Caco-2 (cell line): ENCODE data around the gene DDIAS. TPM values are rescaled to one million over a fixed set of nuclear protein-coding genes. Genes with fewer than 3 reads are reported as not detected.

Experiments
- BruUV-seq: library from RNA; stranded (reverse); fragments of 400-500 nt; replicated peaks from 2 replicates; lab custom pipeline; 2021; lab: Mats Ljungman, UMichigan
- CTCF ChIA-PET: fragments of 300-600 bp; sonication (Branson Sonifier 250); formaldehyde crosslinking; loops from one replicate; lab custom pipeline; 2022; ENCODE audit warnings: antibody characterized with exemption; lab: Charles Lee
- POLR2A ChIA-PET: fragments of 300-600 bp; sonication (Branson Sonifier 250); formaldehyde crosslinking; loops from one replicate; lab custom pipeline; 2022; ENCODE audit warnings: antibody characterized with exemption; lab: Charles Lee
- DNase-seq, 2 experiments: peaks; one replicate each; pipeline versions ENCODE4 v3.0.0 to v3.0.0-alpha.2; 2020 to 2022
- H3K27me3 ChIP-seq: replicated peaks from 2 replicates; pipeline ENCODE4 v1.6.0; 2011; ENCODE audit warnings: low read length; ENCODE audit not compliant: control insufficient read depth, insufficient read depth
- H3K36me3 ChIP-seq: 2 replicates; pipeline ENCODE4 v1.5.1; 2011; ENCODE audit warnings: low read length; ENCODE audit not compliant: control insufficient read depth, insufficient read depth
- H3K4me1 ChIP-seq: fragments of 250-450 bp; sonication (Bioruptor Pico); 2 replicates; pipeline ENCODE4 v1.5.1; 2020; ENCODE audit warnings: mild to moderate bottlenecking
- H3K4me3 ChIP-seq: 2 replicates; pipeline ENCODE4 v1.5.1; 2011; ENCODE audit warnings: low read depth, mild to moderate bottlenecking, control low read depth, low read length
- H3K9me3 ChIP-seq: fragments of 250-450 bp; sonication (Bioruptor Pico); 2 replicates; pipeline ENCODE4 v1.5.1; 2020; ENCODE audit warnings: mild to moderate bottlenecking, moderate library complexity
- H3K27ac Mint-ChIP-seq: one replicate; pipeline ENCODE4 v1.8.0; 2022; ENCODE audit warnings: mixed read lengths; ENCODE audit not compliant: unreplicated experiment
- H3K27me3 Mint-ChIP-seq: one replicate; pipeline ENCODE4 v1.8.0; 2022; ENCODE audit warnings: mixed read lengths; ENCODE audit not compliant: insufficient read depth, unreplicated experiment
- H3K36me3 Mint-ChIP-seq: one replicate; pipeline ENCODE4 v1.8.0; 2022; ENCODE audit warnings: mild to moderate bottlenecking, mixed read lengths; ENCODE audit not compliant: insufficient read depth, unreplicated experiment
- H3K4me1 Mint-ChIP-seq: one replicate; pipeline ENCODE4 v1.8.0; 2022; ENCODE audit warnings: low read depth, mixed read lengths; ENCODE audit not compliant: unreplicated experiment
- H3K4me3 Mint-ChIP-seq: one replicate; pipeline ENCODE4 v1.8.0; 2022; ENCODE audit warnings: mild to moderate bottlenecking, moderate library complexity, mixed read lengths; ENCODE audit not compliant: unreplicated experiment
- H3K9me3 Mint-ChIP-seq: one replicate; pipeline ENCODE4 v1.8.0; 2022; ENCODE audit warnings: mixed read lengths; ENCODE audit not compliant: unreplicated experiment
- intact Hi-C: fragments of 100-400 bp; cut with micrococcal nuclease; formaldehyde crosslinking; loops from one replicate; pipeline ENCODE4 v1.10.0; 2022; ENCODE audit not compliant: unreplicated experiment
- total RNA-seq: library from RNA; stranded (reverse); gene quantifications from 2 replicates; pipeline ENCODE4 v1.2.3, GENCODE V29; 2022
- TF ChIP-seq, protein P1 (sequence below), 2 experiments: fragments of 200-600 bp in 1 of 2; IDR thresholded peaks; 1 replicate in 1 of 2; 2 replicates in 1 of 2; pipeline versions ENCODE4 v1.5.1 to v1.8.0; 2011 to 2022; ENCODE audit warnings: antibody characterized with exemption in 1 of 2, control low read depth in 1 of 2, inconsistent platforms in 1 of 2, low read depth in 1 of 2, low read length in 1 of 2, mild to moderate bottlenecking in 1 of 2, moderate library complexity in 1 of 2; ENCODE audit not compliant: insufficient read depth in 1 of 2, severe bottlenecking in 1 of 2, unreplicated experiment in 1 of 2

Gene DDIAS
- total RNA-seq, 1 experiment from 2014 or later = 22.0 TPM

DNA sequence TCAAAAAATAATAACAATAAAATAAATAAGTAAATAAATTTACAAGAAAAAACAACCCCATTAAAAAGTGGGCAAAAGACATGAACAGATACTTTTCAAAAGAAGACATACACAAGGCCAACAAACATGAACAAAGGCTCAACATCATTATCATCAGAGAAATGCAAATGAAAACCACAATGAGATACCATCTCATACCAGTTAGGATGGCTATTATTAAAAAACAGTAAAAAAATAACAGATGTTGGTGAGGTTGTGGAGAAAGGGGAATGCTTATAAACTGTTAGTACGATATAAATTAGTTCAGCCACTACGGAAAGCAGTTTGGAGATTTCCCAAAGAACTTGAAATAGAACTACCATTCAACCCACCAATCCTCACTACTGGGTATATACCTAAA, 45.9 kb upstream of the DDIAS start:
- H3K4me1 Mint-ChIP-seq = peaks cover 5% of the 10 kb centered on the region
- CTCF ChIA-PET = no interaction called here
- no peaks in the 10 kb centered on the region for H3K9me3 ChIP-seq
- H3K36me3 Mint-ChIP-seq = no peaks in the 10 kb centered on the region
- H3K27ac Mint-ChIP-seq = no peak overlapping the region
- no peaks in the 10 kb centered on the region for H3K9me3 Mint-ChIP-seq
- intact Hi-C loops = loop anchor here (2.0 kb wide), 1 partner anchor 23 kb away; no protein-coding TSS in a partner anchor
- DNase-seq = no peak
- POLR2A ChIA-PET = no interaction called here
- H3K4me3 Mint-ChIP-seq = no peak overlapping the region
- no TSS peak for BruUV-seq
- no peaks in the 10 kb centered on the region; the same call in 1 of the 2 replicates for H3K36me3 ChIP-seq
- H3K4me1 ChIP-seq = peaks cover 10% of the 10 kb centered on the region
- TF ChIP-seq, protein P1, sequence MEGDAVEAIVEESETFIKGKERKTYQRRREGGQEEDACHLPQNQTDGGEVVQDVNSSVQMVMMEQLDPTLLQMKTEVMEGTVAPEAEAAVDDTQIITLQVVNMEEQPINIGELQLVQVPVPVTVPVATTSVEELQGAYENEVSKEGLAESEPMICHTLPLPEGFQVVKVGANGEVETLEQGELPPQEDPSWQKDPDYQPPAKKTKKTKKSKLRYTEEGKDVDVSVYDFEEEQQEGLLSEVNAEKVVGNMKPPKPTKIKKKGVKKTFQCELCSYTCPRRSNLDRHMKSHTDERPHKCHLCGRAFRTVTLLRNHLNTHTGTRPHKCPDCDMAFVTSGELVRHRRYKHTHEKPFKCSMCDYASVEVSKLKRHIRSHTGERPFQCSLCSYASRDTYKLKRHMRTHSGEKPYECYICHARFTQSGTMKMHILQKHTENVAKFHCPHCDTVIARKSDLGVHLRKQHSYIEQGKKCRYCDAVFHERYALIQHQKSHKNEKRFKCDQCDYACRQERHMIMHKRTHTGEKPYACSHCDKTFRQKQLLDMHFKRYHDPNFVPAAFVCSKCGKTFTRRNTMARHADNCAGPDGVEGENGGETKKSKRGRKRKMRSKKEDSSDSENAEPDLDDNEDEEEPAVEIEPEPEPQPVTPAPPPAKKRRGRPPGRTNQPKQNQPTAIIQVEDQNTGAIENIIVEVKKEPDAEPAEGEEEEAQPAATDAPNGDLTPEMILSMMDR (IDR thresholded peaks at IDR 0.05; ENCODE audit: insufficient read depth in 1 of 2, low read depth in 1 of 2, low read length in 1 of 2, severe bottlenecking in 1 of 2, unreplicated experiment in 1 of 2) = no peak
- H3K4me3 ChIP-seq = no peak overlapping the region
- no peaks in the 10 kb centered on the region for H3K27me3 Mint-ChIP-seq
- H3K27me3 ChIP-seq = no peaks in the 10 kb centered on the region

DNA sequence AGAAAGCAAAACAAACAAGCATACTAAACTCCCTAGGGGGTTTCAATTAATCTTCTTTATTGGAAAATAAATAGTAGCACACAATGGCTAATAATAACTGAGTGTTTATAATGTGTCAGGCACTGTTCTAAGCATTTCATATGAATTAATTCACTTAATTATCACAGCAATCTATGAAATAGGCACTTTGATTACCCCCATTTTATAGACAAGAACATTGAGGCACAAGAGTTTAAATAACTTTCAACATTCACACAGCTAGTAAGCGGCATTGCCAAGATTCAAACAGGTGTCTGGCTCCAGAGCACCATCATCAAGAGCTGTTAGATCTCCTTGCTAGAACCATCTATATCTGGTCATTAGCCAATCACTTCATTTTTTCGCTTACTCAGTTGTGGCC, 44.4 kb upstream of the DDIAS start:
- no TSS peak for BruUV-seq
- H3K4me1 ChIP-seq = peaks cover 10% of the 10 kb centered on the region
- peaks cover 5% of the 10 kb centered on the region for H3K4me1 Mint-ChIP-seq
- ChIA-PET CTCF (interaction anchor here (1.1 kb wide), 1 partner anchor 10 kb away, joined by 4 read pairs; no protein-coding TSS in a partner anchor), POLR2A (no interaction called here)
- no peak for DNase-seq
- intact Hi-C loops = loop anchor here (2.0 kb wide), 1 partner anchor 24 kb away; no protein-coding TSS in a partner anchor
- no peaks in the 10 kb centered on the region for H3K9me3 ChIP-seq
- TF ChIP-seq, protein P1 (IDR thresholded peaks at IDR 0.05; ENCODE audit: insufficient read depth in 1 of 2, low read depth in 1 of 2, low read length in 1 of 2, severe bottlenecking in 1 of 2, unreplicated experiment in 1 of 2) = no peak
- no peaks in the 10 kb centered on the region for H3K36me3 Mint-ChIP-seq
- H3K36me3 ChIP-seq = no peaks in the 10 kb centered on the region; the same call in 1 of the 2 replicates
- no peaks in the 10 kb centered on the region for H3K27me3 ChIP-seq
- no peak overlapping the region for H3K4me3 ChIP-seq
- H3K27ac Mint-ChIP-seq = no peak overlapping the region
- no peaks in the 10 kb centered on the region for H3K9me3 Mint-ChIP-seq
- no peaks in the 10 kb centered on the region for H3K27me3 Mint-ChIP-seq
- no peak overlapping the region for H3K4me3 Mint-ChIP-seq

DNA sequence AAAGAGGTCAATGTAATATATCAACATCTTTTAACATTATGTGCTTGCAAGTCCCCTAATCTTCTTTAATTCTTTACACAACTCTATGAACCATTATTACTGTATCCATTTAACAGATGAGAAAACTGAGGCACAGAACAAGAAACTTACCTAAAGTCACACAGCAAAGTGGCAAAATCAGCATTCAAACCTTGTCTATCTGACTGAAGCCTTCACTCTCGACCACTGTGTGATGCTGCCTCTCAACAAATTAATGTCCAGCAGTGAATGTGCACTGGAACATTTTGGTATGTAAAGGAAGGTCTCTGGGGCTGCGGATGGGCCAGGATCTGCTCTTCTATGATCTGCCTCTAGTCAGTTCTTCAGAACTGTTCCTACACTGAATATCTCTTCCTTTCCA, 43.4 kb upstream of the DDIAS start:
- no peaks in the 10 kb centered on the region for H3K27me3 ChIP-seq

More for the DNA sequence above, 43.4 kb upstream of the DDIAS start:
- no peak overlapping the region for H3K4me3 ChIP-seq
- CTCF ChIA-PET = no interaction called here
- H3K36me3 ChIP-seq = no peaks in the 10 kb centered on the region; the same call in 1 of the 2 replicates
- H3K4me1 Mint-ChIP-seq = peaks cover 5% of the 10 kb centered on the region
- H3K27ac Mint-ChIP-seq = no peak overlapping the region
- TF ChIP-seq, protein P1 (IDR thresholded peaks at IDR 0.05; ENCODE audit: insufficient read depth in 1 of 2, low read depth in 1 of 2, low read length in 1 of 2, severe bottlenecking in 1 of 2, unreplicated experiment in 1 of 2) = no peak
- DNase-seq = no peak
- peaks cover 10% of the 10 kb centered on the region for H3K4me1 ChIP-seq
- POLR2A ChIA-PET = no interaction called here
- no peaks in the 10 kb centered on the region for H3K27me3 Mint-ChIP-seq
- intact Hi-C loops = no loop called here
- H3K4me3 Mint-ChIP-seq = no peak overlapping the region
- no peaks in the 10 kb centered on the region for H3K9me3 Mint-ChIP-seq
- no peaks in the 10 kb centered on the region for H3K36me3 Mint-ChIP-seq
- no peaks in the 10 kb centered on the region for H3K9me3 ChIP-seq
- no TSS peak for BruUV-seq
